ENCODE data around the gene ZSWIM9.

GRCh38 chr19:48170817-48171347 is 402 bp downstream of the ZSWIM9 start:
- no peak for TF ChIP-seq CTCF (IDR thresholded peaks at IDR 0.05)
- no peak for TF ChIP-seq POLR2A (IDR thresholded peaks at IDR 0.05)

All from heart left ventricle (tissue), 13 donors.